Activated B cell treated with CpG ODN at 0.5 μM for 24 hours (primary cell): Measurements from ENCODE around the gene PMEPA1. TPM values are rescaled to one million over a fixed set of nuclear protein-coding genes. Genes with fewer than 3 reads are reported as not detected.

ENCODE experiments used
- ATAC-seq: fragments of 200-7000 bp; cut with Tn5 transposase; one replicate; pipeline ENCODE4 v1.10.0; 2021; ENCODE audit warnings: low read depth, mild to moderate bottlenecking, moderate library complexity
- CTCF ChIA-PET: fragments of 350-600 bp; sonication (Branson Sonifier 250); formaldehyde crosslinking; loops from one replicate; lab custom pipeline; 2021; ENCODE audit warnings: antibody characterized with exemption; lab: Charles Lee
- POLR2A ChIA-PET: fragments of 350-600 bp; sonication (Branson Sonifier 250); formaldehyde crosslinking; loops from one replicate; lab custom pipeline; 2021; ENCODE audit warnings: antibody characterized with exemption; lab: Charles Lee
- DNase-seq: peaks from one replicate; pipeline ENCODE4 v3.0.0; 2022
- H3K27ac Mint-ChIP-seq: one replicate; pipeline ENCODE4 v1.8.0; 2020; ENCODE audit warnings: mixed read lengths
- H3K27me3 Mint-ChIP-seq: one replicate; pipeline ENCODE4 v1.8.0; 2021; ENCODE audit warnings: mixed read lengths
- H3K36me3 Mint-ChIP-seq: one replicate; pipeline ENCODE4 v1.8.0; 2021; ENCODE audit warnings: low read depth, mixed read lengths
- H3K4me1 Mint-ChIP-seq: one replicate; pipeline ENCODE4 v1.8.0; 2021; ENCODE audit warnings: mixed read lengths
- H3K4me3 Mint-ChIP-seq: one replicate; pipeline ENCODE4 v1.8.0; 2020; ENCODE audit warnings: mild to moderate bottlenecking, mixed read lengths
- H3K9me3 Mint-ChIP-seq: one replicate; pipeline ENCODE4 v1.8.0; 2020; ENCODE audit warnings: mixed read lengths
- intact Hi-C: fragments of 100-400 bp; cut with micrococcal nuclease; formaldehyde crosslinking; loops from one replicate; pipeline ENCODE4 v1.15.1; 2024
- total RNA-seq: library from RNA; stranded (reverse); gene quantifications from 2 replicates; pipeline ENCODE4 v1.2.3, GENCODE V29; 2022
- TF ChIP-seq, protein P1 (sequence below): fragments of 200-600 bp; IDR thresholded peaks from one replicate; pipeline ENCODE4 v1.8.0; 2022; ENCODE audit warnings: antibody characterized with exemption, mild to moderate bottlenecking

The PMEPA1 gene
- total RNA-seq, 1 donor from 2014 or later = 34.8 TPM

DNA sequence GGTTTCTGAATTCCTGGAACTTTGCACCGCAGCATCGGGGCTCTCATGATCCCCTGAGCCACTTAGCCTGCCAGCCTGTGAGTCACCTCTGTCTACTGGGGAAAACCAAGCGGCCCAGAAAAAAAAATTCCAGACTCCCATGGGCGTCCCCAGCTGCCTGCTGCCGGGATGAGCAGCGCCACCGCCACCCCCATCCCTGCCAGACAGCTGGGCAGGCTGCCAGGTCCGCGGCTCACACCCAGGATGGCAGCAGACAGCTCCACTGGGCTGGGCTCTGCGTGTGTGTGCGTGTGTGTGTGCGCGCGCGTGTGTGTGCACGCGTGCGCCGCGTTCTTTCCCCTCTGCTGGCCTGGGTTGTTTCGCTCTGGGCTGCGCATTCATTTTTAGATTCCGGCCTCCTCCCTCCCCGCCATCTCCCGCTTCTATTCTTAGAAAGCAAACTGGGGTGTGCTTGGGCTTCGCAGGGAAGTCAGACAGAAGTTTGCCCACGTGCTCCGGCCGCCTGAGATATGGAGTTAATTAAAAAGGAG is 38.9 kb upstream of the PMEPA1 start:
- H3K36me3 Mint-ChIP-seq = no peaks in the 10 kb centered on the region
- CTCF ChIA-PET = no interaction called here
- DNase-seq = peak; percentile 38
- peaks cover 34% of the 10 kb centered on the region for H3K27me3 Mint-ChIP-seq
- intact Hi-C loops = no loop called here
- ATAC-seq = peak; percentile 80
- no peaks in the 10 kb centered on the region for H3K9me3 Mint-ChIP-seq
- H3K4me1 Mint-ChIP-seq = peaks cover 20% of the 10 kb centered on the region
- POLR2A ChIA-PET = interaction anchor here (0.8 to 1.7 kb wide), 4 partner anchors 38 to 130 kb away, joined by 3 to 4 read pairs (median 4); partner anchors contain the start of genes PMEPA1 and ZBP1
- peak overlapping the region; percentile 82 for H3K4me3 Mint-ChIP-seq
- TF ChIP-seq, protein P1, sequence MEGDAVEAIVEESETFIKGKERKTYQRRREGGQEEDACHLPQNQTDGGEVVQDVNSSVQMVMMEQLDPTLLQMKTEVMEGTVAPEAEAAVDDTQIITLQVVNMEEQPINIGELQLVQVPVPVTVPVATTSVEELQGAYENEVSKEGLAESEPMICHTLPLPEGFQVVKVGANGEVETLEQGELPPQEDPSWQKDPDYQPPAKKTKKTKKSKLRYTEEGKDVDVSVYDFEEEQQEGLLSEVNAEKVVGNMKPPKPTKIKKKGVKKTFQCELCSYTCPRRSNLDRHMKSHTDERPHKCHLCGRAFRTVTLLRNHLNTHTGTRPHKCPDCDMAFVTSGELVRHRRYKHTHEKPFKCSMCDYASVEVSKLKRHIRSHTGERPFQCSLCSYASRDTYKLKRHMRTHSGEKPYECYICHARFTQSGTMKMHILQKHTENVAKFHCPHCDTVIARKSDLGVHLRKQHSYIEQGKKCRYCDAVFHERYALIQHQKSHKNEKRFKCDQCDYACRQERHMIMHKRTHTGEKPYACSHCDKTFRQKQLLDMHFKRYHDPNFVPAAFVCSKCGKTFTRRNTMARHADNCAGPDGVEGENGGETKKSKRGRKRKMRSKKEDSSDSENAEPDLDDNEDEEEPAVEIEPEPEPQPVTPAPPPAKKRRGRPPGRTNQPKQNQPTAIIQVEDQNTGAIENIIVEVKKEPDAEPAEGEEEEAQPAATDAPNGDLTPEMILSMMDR = no peak
- H3K27ac Mint-ChIP-seq = no peak overlapping the region

DNA sequence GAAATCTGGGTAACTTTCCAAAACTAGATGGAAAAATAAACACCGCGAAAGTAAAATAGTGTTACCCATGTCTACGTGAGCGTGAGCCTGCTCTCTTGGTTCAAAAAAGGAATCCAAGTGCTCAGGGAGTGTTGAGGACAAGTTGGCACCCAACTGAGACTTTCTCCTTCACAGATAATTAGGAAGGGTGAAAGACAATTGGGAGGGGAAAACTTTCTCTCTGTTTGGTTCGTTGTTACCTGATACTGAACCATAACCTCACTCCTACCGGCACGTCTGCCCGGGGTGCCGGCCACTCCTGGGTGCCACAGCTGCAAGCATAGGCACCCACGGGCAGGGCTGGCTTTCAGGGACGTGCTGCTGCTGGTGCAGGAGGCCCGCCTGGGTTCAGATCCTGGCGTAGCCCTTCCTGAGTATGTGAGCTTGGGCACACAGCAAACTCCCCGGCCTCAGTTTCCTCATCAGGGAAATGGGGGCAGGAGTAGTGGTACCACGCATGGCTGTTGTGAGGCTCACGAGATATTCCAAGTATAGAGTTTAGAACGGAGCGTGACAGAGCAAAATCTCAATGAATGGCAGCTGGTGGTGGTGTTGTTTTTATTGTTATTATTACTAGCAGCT is 38.2 kb upstream of the PMEPA1 start:
- H3K4me1 Mint-ChIP-seq = peaks cover 16% of the 10 kb centered on the region
- H3K4me3 Mint-ChIP-seq = peak overlapping the region; percentile 82
- ATAC-seq (no peak), DNase-seq (no peak)
- no peaks in the 10 kb centered on the region for H3K9me3 Mint-ChIP-seq
- POLR2A ChIA-PET = interaction anchor here (0.8 to 1.7 kb wide), 3 partner anchors 38 to 129 kb away, joined by 3 to 4 read pairs (median 4); partner anchors contain the start of genes PMEPA1 and ZBP1
- H3K36me3 Mint-ChIP-seq = no peaks in the 10 kb centered on the region
- TF ChIP-seq, protein P1 = no peak
- intact Hi-C loops = no loop called here
- no peak overlapping the region for H3K27ac Mint-ChIP-seq
- H3K27me3 Mint-ChIP-seq = peaks cover 33% of the 10 kb centered on the region
- CTCF ChIA-PET = no interaction called here

DNA sequence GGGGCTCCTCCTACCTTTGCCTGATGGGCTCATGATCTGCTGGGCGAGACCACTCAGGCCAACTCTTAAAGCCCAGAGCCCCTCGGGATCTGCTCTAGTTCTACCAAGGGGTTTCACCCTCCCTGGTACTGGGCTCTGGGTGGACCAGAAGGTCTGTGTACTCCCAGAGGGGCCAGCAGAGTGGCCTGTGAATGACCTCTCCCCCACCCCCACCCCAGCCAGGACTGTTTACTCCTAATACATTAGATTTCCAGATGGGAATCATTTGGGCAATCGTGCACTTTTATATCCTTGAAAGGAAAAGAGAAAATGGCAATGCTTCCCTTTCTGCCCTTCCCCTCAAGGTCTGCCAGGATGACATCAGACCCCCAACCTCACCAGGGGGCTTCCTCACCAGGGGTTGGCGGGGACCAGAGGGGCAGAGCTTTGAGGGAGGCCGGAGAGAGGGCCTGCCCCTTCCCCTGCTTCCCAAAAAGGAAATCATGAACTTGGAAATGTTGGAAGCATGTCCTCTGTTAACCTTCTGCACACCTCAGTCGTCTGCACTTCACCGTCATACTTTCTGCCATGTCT is 37.1 kb upstream of the PMEPA1 start:
- ATAC-seq = no peak
- no peak overlapping the region for H3K4me3 Mint-ChIP-seq
- H3K27ac Mint-ChIP-seq = no peak overlapping the region
- POLR2A ChIA-PET = no interaction called here
- TF ChIP-seq, protein P1 = no peak
- no peaks in the 10 kb centered on the region for H3K36me3 Mint-ChIP-seq
- H3K27me3 Mint-ChIP-seq = peaks cover 33% of the 10 kb centered on the region
- CTCF ChIA-PET = no interaction called here
- peaks cover 14% of the 10 kb centered on the region for H3K4me1 Mint-ChIP-seq
- H3K9me3 Mint-ChIP-seq = no peaks in the 10 kb centered on the region
- intact Hi-C loops = no loop called here
- DNase-seq = no peak

DNA sequence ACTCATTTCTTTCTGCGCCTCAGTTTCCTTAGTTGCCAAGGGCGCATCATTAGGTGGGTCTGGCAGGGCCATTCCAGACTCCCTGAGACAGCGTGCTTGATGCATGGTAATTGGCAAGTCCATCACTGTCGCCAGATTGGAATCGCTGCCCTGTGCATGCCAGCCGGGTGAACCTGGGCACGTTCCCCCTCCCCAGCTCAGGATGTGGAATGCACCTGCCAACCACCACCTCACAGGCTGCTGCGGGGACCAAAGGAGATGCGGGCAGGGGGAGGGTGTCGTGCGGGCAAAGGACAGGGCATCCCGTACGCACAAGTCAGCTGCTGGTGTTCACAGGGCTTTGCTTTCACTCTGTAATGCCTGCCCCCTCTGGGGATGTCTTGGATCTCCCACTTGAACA is 36.4 kb upstream of the PMEPA1 start:
- CTCF ChIA-PET = no interaction called here

DNA sequence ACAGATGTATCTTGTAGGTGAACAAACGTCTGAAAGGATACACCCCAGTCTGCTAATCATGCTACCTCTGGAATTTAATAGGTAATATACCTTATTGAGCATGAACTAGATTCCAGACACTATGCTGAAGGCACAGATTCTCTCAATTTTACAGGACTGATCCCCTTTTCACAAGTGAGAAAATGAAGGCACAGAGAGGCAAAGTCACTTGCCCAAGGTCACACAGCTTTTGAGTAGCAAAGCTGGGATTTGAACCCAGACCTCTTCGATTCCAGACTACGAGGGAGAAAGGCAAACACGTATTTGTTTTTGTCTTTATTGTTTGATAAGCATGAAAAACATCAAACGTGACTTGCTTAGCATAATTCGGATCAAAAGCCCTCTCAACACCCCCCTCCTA is 34.4 kb upstream of the PMEPA1 start:
- peaks cover 11% of the 10 kb centered on the region for H3K4me1 Mint-ChIP-seq
- peaks cover 27% of the 10 kb centered on the region for H3K27me3 Mint-ChIP-seq

More for the DNA sequence above, 36.4 kb upstream of the PMEPA1 start:
- H3K36me3 Mint-ChIP-seq = no peaks in the 10 kb centered on the region
- ATAC-seq = no peak
- POLR2A ChIA-PET = no interaction called here
- intact Hi-C loops = no loop called here
- peaks cover 33% of the 10 kb centered on the region for H3K27me3 Mint-ChIP-seq
- no peak overlapping the region for H3K4me3 Mint-ChIP-seq
- H3K9me3 Mint-ChIP-seq = no peaks in the 10 kb centered on the region
- TF ChIP-seq, protein P1 = no peak
- no peak for DNase-seq
- H3K27ac Mint-ChIP-seq = no peak overlapping the region
- peaks cover 14% of the 10 kb centered on the region for H3K4me1 Mint-ChIP-seq

More for the DNA sequence above, 34.4 kb upstream of the PMEPA1 start:
- no peak overlapping the region for H3K27ac Mint-ChIP-seq
- TF ChIP-seq, protein P1 = no peak
- POLR2A ChIA-PET = no interaction called here
- no peaks in the 10 kb centered on the region for H3K9me3 Mint-ChIP-seq
- DNase-seq = no peak
- no peak for ATAC-seq
- H3K4me3 Mint-ChIP-seq = no peak overlapping the region
- CTCF ChIA-PET = no interaction called here
- intact Hi-C loops = no loop called here
- H3K36me3 Mint-ChIP-seq = no peaks in the 10 kb centered on the region
